ENCODE results near the gene XYLT1.

The XYLT1 gene

DNA sequence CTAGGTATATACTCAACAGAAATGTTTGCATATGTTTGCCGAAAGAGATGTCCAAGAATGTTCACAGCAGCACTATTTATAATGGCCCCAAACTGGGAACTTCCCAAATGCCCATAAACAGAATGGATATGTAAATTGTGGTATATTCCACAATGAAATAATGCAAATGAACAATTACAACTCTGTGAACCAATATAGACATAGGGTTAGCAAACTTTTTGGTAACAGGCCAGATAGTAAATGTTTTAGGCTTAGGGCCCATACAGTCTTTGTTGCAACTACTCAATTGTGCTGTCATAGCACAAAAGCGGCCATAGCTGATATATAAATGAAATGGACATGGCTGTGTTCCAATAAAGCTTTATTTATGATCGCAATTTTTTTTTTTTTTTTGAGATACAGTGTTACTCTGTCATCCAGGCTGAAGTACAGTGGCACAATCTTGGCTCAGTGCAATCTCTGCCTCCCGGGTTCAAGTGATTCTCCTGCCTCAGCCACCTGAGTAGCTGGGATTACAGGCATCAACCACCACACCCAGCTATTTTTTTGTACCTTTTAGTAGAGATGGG lies 16.5 kb downstream of the XYLT1 start:
- FAIRE-seq, result no peak

DNA sequence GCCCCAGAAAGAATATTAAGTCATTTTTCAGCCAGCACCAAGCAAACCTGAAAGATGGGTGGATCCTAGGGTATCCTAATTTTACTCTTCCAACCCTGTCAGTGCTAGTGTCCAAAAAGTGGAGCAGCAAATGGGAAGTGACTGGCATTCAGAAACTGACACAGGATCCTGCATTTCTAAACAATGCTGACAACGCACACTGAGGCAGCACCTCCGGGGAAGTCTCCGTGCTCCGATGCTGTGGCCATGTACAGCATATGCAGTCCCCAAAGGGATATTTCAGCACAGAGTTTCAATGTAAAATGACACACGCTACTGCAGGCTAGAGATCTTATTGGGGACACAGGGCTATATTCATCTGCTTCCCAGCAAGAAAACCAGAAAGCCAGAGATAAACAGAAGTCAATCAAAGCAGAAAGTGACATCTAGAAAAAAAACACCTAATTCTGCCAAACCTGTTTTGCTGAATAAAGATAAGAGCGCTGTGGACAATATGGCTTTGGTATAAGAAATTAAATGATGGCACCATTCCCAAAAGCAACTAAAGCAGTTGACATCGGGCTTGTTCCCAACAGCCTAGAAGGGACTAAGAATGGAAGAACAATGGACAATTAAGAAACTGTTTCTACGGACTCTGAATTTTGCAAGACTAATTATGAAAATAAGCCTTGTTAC lies 17.3 kb downstream of the XYLT1 start:
- no peak for FAIRE-seq

DNA sequence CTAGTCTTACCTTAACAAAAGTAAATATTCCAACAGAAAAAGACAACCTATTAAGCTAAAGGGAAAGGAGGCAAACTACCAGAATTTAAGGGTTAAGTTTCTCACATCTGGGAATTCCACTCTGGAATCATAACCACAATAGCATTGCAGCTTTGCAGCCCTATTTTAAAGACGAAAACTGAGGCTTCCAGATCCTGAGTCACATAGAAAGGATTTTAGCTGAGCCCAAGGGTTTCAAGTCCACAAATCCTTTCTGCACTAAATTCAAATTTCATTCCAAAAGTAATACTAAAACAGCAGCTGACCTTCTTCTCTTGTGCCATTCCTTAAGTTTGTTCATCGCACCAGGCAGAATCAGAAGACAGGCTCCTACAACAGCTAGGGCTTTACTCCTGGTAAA lies 17.8 kb downstream of the XYLT1 start:
- FAIRE-seq, result no peak

DNA sequence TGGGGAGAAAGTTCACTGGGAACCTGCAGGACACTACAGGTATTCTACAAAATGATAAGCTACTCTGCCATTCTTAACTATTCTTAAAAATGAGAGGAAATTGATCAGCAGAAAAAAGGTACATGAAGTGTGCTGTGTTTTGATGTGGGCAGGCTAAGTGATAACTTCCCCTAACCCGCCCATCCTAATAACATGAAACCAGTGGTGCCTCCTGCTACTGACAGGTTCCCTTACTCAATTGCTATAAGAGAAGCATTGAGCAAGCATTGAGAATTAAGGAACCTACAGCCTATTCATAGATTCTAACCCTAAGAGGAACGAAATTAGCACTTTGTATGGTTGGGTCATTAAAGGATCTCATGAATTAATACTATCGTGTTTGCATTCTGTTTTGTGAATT lies 18.9 kb downstream of the XYLT1 start:
- FAIRE-seq, result no peak

DNA sequence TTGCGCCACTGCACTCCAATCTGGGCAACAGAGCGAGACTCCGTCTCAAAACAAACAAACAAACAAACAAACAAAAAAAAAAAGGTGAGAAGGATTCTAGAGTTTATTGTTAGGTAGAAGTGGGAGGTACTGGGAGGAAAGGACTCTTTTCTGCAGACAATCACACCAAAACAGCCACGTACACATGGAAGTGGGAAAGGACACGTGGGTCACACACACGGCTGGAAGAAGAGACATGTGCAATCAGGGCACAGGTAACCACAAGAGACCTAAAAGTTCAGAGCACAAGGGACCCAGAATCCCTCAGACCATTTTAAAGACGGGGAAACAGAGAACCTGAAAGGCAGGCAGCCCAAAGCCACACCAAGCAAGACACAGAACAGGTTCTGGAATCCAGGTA lies 20.5 kb downstream of the XYLT1 start:
- FAIRE-seq, result no peak

DNA sequence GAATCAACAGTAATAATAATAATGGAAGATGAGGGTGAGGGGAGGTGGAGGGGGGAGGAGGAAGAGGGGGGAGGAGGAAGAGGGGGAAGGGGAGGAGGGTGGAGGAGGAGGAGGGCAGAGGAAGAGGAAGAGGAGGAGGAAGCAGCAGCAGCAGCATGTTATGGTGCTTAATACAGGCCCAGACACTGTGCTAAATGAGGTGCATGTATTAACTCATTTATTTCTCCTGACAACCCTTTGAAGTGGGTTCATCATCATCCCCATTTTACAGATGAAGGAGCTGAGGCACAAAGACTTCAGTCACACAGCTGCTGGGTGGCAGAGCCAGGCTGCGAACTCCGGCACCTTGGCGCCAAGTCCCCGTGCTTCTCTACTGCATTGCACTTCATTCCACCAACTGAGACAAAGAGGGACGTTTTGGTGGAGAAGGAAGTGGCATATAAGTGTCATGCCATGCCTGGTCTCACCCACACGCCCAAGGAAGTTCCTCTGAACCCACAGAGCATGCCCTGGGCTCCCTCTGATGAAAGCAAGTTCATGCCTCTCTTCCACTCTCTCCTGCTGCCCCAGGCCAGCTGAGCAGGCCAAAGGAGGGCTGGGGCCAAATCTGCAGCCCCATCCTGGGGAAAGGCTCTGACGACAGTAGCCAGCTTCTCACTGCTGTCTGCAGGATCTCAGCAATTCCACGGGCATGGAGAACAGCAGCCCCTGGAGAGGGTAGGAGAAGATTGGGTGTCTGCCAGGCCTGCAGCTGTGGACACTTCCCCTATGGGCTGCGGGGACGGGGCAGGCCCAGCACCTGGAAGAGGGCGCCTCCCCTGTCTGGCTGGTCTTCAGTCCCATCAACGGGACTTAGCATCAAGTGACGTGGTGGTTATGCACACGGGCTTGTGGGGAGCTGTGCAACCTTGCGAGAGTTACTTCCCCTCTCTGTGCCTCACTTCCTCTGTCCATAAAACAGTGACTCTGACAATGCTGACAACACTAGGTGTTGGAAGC lies 21.8 kb downstream of the XYLT1 start:
- FAIRE-seq, result no peak

DNA sequence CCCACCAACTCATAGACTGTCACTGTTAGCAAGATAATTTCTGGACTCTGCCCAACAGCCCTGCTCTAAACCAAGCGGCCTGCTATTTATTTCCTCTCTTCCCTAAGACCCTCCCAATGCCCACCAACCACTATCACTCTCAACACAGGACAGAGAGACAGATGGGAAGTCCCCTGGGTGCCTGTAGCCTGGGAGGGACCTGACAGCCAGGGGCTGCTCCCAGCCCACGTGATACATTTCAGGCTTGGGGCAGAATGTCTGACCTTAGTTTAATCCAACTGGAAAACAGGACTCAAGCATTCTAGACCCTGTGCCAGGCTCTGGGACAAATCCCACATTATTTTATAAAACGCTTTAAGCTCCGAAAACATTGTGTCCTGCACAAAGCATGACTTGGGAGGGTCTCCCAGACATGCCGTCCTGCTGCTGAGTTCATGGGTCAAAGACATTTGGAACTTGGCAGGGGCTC lies 23.6 kb downstream of the XYLT1 start:
- no peak for FAIRE-seq

DNA sequence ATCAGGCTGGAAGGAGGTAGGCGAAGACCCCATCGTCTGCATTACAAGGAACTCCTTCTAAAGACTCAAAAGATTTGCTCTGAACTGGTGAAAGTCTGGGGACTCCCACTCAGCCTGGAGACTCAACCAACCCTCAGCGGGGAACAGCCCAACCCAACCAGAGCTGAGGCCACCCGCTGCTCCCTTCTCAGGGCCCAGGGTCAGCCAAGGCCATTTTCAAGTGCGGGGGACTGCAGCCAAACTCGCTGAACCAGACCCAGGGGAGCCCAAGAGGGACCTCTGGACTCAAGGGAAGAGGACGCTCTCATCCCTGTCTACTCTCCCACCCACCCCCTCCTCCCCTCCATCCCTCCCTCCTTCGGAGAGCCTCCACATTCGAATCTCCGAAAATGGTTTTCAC lies 24.1 kb downstream of the XYLT1 start:
- no peak for FAIRE-seq

DNA sequence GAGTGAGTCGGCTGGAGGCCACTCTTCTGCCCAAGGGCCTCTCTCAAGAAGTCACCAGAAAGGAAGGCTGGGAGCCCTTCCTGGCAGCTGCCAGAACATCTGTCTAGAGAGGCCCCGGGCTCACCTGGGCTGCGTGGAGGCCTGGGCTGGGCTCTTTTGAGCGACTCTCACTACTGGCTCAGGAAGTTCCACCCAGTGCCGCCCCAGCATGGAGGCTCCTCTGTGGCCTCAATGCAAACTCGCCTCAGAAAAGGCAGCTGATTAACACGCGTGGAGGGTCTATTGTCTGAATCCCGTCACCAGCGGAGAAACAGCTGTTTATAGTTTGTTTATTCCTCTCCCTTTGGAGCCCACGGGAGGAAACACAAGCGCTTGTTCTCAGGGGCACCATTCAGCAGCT lies 25.3 kb downstream of the XYLT1 start:
- no peak for FAIRE-seq

DNA sequence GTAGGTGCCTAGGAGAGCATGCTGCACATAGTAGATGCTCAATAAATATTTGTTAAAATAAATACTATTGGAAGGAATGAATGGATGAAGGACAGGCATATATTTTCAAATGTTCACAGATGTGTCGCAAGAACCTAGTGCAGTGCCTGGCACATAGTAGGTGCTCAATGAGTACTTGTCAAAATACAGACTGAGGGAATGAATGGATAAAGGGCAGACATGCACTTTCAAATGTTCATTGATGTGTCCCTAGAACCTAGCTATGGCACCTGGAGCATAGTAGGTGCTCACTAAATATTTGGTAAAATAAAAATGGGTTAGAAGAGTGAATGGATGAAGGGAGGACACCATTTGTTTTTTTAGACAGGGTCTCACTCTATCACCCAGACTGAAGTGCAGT lies 26.1 kb downstream of the XYLT1 start:
- FAIRE-seq, result no peak

DNA sequence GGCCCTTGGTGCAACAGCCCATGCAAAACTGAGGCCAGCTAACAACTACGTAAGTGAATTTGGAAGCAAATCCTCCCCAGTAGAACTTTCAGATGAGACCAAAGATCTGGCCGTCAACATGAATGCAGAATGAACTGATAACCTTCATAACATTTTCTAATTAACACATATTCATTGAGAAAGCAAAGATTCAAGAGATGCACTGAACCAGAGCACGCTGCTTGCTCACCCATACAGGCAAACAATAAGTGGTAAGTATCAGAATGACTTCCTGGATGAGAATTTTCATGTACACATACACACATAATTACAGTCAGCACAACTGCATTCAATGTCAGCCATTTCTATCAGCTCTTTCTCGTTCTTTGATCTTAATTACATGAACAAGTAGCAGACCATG lies 30.6 kb downstream of the XYLT1 start:
- no peak for FAIRE-seq

DNA sequence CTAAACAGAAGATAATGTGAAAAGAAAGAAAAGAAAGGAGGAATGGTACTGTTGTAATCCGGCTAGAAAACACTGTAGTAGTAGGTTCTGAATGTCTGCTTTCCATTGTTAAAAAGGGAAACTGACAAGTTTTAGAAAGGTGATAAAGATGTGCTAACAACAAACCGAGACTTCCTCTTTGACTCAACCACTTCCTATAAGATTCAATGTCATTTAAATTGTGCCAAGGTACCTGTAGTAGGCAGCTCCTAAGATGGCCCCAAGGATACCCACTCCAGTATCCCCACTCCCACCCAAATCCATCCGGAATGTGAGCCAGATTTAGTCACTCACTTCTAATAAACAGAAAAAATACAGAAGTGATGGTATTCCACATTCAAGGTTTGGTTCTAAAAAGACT lies 31.2 kb downstream of the XYLT1 start:
- FAIRE-seq, result no peak

DNA sequence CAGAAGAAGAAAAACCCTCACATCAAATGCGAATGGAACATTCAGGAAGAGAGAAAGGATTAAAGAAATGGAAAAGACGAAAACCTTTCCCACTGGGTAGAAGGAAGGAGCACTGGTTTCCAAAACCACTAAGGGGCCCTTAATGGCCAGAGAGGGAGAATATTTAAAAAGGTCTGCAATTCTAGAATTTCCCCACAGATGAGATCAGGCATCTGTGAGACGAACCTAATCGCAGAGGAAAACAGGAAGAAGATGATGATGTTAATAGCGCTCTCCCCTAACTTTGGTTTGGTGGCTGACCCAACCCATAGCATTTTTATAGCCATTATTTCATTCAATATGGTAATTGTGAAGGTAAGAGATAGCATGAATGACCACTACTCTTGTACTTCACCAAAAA lies 32.8 kb downstream of the XYLT1 start:
- no peak for FAIRE-seq

DNA sequence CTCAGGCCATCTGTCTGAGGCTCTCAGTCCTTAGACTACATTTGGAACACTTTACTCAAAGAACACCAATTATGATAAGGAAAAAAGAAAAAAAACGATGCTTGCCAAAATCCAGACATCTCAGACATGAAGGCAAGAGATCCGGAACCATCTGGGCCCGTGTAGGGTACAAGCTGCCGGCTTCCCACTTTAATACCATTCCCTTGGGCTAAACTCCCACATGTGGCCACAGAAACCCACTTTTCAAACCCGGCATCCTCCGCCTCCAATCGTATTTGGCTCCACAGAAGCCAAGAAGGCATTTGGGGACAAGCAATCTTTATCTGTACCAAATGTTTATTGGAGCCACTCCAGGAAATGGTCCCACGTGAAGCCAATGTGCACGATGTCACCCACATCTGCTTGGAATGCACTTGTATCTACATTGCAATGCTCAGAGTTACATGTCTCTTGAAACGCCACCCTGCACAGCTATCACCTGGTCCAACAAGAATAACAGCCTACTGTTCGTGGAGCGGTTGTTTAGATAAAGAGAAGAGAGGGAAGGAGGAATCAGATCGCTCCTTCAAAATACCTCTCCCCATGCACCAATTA lies 33.5 kb downstream of the XYLT1 start:
- no peak for FAIRE-seq

DNA sequence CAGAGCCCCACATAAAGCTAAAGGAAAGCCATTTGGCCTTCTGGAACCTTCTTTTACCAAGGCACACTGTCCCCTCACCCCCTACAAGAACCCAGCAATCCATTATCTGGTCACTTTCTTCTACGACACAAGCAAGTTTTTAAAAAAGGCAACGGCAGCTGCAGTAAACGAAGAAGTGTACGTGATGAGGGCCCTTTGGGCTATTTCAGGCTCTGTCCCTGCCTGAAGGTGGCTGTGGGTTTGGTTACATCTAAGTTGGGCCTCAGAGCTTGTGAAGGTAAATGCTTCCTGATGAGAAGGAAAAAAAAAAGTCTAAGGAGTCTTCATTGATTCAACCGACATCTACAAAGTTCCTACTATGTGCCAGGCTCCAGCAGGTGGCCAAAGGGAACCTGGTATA lies 35.4 kb downstream of the XYLT1 start:
- no peak for FAIRE-seq

DNA sequence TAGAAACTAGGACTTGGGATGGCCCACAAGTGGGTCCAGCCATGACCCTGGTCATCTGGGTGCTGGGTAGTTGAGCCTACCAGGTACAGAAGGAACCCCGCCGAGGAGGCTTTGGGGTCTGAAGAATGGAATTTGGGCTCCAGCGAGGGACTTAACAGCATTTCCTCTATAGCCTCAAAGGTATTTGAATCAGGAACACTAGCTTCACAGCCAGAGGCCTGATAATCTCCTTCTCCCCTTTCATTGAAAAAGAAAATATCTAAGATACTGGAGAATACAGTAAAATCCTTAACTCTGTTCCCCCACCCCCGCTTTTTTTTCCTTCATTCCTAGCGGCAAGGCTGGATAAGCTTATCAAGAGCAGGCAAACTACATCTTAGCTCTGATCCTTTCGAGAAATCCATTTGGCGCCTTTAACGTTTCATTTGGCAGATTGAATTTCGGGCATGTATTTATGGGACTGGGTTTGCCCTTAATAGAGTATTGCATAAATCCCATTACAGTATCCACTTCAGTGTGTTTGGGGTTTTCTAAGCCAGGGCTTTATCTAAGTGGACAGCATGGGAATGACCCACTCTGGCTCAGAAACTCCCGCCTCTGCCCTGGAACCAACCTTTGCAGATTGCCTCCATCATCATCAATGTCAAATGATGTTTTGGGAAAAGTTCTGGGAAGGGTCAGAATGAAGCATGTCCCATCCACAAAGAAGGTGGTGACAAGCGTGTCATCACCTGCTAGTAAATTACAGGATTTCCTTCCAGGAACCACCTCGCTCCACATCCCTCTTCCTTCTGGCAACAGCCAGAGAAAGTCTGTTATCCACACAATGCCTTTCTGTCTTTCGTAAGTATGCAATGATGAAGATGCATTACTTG lies 36.9 kb downstream of the XYLT1 start:
- no peak for FAIRE-seq

DNA sequence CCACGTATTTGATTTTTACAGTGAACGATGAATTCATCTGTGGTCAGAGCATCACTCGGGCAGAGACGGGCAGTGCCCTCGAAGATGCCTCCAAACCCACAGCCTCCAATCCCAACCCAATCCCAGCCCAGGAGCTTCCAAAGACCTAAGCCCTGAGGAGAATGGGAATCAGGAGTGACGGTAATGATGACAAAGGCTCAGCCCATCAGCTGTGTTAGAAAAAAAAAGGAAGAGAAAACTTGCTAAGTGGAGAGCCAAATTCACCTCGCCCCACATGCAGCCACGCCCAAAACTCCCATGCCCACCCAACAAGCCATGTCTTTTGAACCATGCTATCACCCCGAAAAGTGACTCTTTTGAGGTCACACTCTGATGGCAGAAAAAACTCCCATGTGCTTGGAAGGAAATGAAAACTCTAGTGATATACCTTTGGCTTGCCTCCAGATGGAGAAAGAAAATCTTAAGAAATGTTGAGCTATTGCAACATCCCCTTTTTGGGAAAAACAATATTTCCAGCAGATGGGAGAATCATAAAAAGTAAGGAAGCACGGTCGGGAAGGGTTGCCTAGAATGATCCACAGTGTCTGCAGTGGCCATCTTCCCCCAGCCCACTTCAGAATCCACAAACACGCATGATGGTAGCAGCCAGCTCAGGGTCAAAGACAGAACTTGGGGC lies 37.7 kb downstream of the XYLT1 start:
- no peak for FAIRE-seq

DNA sequence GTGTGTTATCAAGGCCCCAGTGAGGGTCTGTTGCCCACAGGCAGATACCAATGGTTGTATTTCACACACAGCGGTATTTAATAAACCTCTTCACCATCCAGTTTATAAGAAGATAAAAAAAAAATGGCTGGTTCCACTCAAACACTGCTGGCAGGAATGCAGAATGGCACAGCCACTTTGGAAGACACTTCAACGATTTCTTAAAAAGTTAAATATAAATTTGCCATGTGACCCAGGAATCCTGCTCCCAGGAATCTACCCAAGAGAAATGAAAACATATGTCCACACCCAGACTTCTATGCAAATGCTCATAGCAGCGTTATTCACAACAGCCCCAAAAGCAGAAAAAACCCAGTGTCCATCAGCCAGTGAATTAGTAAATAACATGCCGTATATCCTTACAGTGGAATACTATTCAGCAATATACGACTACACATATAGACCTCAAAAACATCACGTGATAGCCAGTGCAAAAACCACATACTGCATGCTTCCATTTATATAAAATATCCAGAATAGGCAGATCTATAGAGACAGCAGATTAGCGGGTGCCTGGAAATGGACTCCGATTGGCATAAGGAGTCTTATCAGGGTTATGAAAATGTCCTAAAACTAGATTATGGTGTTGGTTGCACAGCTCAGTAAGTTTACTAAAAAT lies 38.7 kb downstream of the XYLT1 start:
- FAIRE-seq, result no peak

DNA sequence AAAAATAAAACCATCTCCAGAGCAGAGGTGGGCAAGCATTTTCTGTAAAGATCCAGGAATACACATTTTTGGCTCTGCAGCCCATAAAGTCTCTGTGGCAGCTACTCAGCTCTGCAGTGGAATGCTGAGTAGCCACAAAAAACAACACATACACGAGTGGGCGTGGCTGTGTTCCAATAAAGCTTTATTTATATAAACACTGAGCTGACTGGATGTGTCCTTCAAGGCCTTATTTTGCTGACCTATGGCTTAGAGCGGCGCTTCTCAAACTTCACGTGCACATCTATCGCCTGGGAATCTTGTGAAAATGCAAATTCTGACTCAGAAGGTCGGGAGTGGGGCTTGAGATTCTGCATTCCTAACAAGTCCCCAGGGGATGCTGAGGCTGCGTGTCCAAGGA lies 39.7 kb downstream of the XYLT1 start:
- FAIRE-seq, result no peak

DNA sequence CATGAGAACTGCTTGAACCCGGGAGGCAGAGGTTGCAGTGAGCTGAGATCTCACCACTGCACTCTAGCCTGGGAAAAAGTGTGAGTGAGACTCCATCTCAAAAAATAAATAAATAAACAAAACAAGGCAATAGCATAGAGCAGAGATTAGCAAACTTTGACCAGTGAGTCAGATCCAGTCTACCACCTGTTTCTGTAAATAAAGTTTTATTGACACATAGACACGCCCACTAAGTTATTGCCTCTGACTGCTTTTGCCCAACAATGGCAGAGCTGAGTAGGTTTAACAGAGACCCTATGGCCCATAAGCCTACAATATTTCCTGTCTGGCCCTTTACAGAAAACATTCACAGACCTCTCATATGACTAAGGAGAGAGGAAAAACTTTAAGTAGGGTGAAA lies 44.3 kb downstream of the XYLT1 start:
- FAIRE-seq, result no peak

DNA sequence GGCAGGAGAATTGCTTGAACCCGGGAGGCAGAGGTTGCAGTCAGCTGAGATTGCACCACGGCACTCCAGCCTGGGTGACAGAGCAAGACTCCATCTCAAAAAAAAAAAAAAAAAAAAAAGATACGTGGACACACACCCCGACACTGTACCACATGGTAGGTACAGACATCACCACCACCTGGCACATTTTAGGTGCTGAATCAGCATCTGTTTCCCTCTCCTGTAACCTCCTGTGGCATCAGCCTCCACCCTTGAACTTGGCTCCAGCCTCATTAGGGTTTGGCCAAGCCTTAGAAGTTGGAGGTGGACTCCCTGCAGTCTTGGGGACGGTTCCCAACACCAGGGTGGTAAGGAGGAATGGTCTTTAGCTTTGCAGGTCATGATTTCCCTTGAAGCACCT lies 46.0 kb downstream of the XYLT1 start:
- FAIRE-seq, result no peak
